Stimulated activated CD8-positive, alpha-beta memory T cell treated with anti-CD3 and anti-CD28 coated beads, Interleukin-4, amount 100 ng/mL, for 24 hours (primary cell): ENCODE data around the gene CTNNA3.

Experiments used
- DNase-seq: peaks from one replicate; pipeline ENCODE4 v3.0.0-alpha.2; 2020; ENCODE audit warnings: low read depth

CTNNA3 gene

DNA sequence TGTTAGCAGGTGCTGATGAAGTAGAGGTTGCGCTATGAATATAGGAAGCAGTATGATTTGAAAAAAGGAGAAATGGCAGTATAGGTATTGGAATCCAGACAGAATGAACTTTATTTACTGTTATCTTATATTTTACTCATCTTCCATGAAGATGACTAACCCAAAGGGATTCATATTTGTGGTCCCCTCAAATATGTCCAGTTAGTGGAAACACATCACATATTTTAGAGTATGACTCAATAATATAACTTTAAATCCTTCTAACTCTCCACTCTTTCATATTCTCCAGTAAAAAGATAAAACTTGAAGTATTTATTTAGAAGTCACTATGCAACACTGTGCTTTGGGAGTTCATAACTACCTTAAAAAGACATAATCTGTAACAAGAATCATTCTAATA is 1056.6 kb downstream of the CTNNA3 start:
- DNase-seq, result no peak

DNA sequence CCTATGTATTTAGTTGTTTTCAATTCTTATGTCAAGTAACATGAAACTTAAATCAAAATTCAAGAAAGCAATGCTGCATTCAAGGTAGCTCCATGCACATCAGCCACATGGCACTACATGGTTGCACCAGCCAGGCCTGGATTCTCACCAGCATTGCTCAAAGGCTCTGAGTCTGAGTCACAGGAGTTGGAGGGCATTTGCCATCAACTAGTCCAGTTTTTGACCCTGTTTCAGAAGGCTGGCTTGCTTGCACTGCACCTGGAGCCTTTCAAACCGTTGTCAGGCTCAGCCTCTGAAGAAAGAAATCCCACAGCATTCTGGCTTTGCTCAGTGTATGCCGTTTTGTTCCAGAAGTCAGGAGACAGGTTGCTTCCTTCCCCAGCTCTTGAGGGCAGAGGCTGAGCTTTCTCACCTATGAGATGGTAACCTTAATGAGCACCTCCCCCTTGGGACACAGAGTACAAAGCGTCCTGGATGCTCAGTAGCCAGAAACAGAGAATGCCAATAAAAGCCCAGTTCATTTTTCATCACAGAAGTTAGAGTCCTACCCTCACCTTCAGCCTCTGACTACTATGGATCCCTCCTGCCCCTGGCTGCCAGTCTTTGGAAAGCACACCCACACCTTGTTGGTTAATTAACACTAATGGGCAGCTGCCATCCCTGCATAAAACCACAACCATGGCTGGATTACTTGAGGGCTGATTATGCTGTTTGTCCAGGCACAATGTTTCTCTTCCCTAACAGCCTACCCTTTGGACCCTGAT is 1058.5 kb downstream of the CTNNA3 start:
- DNase-seq, result no peak

DNA sequence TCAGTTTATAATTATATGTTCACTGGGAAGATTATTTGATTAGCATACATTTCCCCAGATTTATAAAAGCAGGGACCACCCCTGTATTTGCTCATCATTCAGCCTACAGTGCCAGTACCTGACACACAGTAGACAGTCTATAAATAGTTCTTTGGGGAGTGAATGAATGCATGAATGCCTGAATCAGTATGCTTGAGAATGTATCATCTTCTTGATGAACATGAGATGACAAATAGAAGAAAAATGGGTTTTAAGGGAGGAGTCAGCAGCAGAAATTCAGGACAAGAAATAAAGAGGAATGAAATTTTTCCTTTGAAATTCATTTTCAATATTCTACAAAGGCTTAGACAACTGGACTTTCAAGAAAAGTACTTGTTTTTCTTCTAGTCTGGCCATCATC is 1066.0 kb downstream of the CTNNA3 start:
- no peak for DNase-seq

DNA sequence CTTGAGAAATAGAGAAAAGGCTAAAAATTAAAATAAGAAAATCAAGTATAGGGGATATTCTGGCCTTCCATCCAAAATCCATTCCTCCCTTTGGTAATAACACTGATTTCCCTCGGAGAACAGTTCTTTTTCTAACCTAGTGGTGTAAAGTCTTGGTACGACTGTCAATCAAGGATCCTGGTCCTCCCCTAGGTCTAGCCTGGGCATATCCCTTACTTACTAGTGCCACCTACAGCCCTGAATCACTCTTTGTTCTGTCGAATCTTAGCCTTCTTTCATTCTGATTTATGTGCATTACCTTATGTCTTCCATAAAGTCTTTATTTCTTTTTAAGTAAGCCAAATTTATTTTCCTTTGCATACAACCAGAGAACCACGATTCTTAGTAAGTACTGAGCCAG is 1068.8 kb downstream of the CTNNA3 start:
- no peak for DNase-seq

DNA sequence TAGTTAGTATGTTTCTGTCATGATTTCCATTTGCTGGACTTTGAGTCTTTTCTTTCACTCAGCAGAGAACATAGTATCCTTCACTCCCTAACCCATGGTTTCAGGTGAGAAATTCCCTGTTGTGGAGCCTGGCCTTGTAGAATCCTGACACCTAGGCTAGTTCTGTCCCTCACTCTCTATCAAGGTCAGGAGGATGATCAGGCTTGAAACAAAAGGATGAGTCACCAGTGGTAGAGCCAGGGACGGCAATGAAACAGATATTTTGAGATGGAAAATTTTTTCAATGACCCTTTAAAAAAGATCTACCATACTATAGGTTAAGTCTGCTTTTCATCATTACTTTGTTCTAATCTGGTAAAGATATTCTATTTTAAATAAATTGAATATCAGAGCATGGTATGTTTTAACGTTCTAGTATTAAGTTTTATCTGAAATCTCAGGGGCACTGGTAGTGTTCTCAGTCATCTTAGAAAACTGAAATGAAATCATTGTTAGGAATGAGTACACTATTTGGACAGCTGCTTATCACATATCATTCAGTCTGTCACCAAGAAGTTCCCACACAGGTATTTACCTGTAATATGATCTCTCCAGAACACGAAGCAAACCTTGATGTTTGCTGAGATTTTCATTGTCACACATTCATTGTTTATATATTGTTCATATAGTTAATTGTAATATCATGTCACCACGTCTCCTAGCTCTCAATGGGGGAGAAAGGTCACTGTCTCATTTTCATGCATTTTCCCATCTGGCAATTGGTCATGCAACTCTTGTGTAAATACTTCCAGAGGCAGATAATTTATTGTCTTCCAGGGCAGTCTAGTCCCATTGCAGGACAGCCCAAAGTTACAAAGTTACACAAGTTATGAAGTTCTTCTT is 1070.0 kb downstream of the CTNNA3 start:
- DNase-seq, result no peak

DNA sequence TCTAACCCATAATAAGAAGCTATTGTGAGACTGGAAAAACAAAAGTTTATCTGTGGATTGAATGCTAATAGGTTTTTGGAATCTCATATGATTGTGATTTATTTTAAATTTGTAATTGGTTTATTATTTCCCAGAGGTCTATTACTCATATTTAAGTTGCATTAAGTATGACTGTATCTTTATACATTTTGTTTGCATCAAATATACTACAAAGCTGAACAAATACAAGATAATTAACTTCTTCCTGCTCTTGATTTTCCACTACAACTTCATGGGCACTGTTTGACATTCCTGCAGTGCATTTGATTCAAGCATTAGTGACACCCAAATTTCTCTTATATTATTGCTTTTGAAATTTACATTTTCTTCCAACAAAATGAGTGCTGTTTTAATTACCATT is 1073.9 kb downstream of the CTNNA3 start:
- no peak for DNase-seq

DNA sequence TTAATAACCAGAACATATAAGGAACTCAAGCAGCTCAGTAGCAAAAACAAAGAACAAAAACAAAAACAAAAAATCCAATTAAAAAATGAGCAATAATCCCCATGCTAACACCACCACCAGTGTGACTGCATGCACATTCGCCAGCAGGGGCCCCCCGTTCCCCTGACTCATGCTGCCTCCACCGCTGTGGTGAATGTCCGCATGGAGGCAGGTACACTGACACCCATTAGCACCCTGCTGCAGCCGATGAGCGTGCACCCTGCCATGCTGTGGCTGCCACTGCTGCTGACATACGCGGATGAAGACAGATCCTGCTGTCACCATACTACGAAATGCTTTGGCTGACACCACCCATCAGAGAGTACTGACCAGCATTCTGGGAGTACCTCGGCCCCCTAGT is 1091.8 kb downstream of the CTNNA3 start:
- DNase-seq, result no peak

DNA sequence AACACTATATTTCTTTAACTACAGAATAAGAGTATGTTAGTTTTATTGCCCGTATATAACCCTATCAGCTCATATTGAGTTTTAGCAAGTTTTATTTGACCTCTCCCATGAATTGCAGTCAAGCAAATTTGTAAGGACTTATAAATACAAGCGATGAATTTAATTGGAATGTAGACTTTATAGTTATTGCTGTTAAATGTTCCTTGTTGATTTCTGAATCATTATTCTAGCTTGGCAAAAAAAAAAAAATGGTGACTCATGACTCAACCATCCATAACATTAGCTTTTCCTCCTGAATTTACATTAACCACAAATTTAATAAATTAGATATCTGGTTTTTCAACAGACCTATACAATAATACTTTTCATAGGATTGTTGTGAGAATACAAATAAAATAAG is 1104.1 kb downstream of the CTNNA3 start:
- DNase-seq, result no peak

DNA sequence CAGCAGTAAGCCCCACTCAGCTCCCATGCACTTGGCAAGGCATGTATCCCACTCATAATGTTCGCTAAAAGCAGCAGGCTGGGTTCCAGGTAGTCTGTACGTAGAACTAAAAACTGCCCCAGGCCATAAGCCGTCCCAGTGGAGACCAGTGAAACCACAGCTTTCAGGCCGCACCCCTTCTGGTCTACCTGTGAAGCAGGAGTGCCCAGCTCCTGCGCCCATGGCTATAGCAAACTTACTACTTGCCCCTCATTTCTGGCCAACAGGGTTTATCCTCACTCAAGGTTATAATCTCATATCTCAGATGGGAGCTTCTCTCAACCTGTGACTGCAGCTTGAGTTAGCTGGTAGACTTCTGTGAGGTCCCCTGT is 1108.3 kb downstream of the CTNNA3 start:
- DNase-seq, result no peak

DNA sequence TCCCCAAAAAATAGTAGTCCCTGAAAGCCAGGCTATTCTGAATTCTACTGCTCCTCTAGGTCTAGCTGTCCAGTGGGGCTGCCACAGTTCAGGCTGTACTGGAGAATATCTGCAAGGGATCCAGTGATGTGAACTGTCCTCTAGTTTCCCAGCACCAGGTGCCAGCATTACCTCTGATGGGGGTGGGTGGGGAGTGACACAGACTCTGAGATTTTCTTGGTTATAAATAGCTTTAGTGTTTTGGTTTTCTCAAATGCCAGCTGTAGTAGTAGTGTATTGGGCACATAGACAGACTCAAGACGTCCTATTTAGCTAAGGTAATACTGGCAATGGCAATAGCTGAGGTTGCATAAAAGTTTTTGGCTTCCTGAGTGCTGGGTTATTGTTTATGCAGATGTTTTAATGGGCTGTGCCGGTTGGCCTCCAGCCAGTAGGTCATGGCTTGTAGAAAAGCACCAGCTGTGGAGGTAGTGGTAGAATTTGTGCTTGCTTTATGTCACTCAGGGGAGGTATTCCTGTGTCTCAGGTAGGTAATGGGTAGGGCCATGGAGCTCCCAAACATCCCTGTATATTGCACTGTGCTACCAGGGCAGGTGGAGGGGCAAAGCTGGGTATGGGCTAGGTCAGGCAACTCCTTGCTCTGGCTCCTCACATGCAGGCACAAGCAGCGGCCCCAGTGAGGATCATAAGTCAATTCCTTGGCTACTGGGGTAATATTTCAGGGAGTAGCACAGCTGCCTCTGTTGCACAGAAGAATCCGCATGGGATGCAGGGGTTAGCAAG is 1108.9 kb downstream of the CTNNA3 start:
- no peak for DNase-seq

DNA sequence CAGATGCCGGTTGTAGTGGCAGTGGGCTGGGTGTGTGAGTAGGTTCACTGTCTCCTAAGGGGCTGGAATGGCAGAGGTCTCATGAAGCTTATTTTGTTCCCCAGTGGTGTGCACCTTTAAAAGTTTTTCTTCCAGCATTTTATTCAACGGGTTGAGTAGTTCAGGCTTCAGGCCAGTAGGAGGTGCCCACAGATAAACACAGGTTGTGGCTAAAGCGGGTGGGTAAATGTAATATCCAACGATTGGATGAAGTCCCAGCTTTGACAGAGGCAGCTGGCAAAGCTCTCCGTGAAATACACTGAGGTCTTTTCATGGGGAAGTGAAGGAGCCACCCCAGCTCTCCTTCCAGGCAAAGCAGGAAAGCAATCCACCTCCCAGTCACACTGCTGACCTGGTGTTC is 1109.9 kb downstream of the CTNNA3 start:
- no peak for DNase-seq

DNA sequence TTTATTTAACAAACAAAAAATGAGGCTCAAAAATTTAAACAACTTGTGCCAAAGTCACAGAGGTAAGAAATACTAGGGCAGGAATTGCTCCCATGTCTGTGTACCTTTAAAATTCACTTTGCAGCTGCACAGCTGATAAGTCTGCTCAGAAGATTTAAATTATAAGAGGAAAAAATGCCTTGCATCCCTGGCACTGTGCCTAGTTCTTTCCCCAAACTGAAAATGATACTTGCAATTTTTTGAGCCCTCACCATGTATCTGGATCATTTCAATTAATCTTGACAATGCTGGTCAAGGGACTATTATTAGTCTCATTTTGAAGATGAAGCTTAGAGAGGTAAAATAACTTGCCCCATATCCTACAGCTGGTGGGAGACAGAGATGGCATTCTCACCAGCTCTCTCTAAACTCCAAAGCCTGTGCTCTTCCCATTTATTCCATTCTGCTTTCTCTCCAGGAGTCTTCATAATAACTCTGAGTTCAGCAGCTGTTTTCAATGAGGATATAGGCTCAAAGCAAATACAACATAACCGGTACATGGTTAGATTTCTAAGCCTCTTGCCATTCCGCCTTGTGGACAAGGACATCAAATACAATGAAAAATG is 1120.6 kb downstream of the CTNNA3 start:
- DNase-seq, result no peak

DNA sequence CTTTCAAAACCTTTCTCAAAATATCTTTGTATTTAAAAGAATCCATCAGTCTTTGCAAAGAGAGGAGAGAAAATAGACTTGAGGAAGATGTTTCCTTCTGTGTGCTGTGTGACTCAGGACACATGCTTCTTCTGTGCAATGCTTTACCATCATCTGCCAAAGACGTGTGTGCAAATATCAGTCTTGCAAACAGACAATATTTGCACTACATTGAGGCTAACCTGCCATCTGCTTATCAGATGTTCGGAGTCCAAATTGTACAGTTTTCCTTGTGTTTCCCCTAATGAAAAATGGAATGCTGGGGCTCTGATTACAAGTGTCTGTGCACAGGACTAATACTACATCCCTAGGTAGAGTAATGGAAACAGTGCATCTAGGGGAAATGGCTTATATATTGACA is 1123.3 kb downstream of the CTNNA3 start:
- DNase-seq, result no peak

DNA sequence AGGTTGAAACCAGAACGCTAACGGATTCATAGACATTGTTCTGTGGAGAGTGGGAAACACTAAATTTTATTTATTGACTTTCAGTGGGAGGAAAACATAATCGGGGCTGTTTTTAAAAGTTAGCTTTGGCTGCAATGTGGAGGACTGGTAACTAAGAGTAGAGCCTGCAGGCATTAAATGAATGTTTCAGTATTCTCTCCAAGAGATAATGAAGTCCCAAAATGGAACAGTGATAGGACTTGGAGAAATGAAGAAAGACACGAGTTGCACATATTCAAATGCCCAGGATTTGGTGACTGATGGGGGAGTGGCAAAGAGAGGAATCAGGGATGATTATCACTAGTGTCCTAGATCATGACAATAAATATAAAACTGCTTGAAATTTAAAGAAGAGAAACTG is 1130.0 kb downstream of the CTNNA3 start:
- no peak for DNase-seq

DNA sequence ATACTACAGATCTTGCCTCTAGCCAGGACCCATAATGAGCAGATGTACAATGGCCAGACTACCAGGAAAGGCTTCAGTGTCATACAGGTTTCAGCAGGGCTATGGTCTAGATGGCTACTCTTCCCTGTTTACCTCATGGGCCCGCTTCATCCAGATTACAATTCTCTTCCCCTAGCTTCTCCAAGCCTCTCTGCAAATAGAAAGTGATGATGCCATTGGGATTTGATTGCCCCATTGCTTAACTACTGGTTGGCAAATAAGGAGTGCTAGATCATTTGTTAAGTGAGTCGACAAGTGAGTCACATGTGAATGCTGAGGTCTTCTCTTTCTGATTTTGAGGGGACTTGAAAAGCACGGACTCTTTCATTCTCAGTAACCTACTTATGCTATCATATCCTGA is 1131.7 kb downstream of the CTNNA3 start:
- no peak for DNase-seq

DNA sequence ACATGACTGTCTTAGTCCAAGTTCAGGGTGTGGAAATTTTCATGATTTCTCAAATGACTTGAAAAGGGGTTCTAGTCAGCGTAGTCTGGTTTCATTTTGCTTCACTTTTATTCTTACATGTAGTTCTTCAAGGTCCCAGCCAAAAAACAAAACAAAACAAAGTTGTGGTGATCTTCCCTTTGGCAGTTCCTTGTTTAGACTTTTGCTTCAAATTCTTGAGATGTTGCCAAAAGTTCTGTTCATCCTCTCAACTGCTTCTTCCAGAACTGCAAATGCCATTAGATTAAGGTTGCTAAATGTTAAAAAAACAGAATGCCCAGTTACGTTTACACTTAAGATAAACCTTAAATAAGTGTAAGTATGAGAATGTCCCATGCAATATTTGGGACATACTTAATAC is 1140.9 kb downstream of the CTNNA3 start:
- DNase-seq, result no peak

DNA sequence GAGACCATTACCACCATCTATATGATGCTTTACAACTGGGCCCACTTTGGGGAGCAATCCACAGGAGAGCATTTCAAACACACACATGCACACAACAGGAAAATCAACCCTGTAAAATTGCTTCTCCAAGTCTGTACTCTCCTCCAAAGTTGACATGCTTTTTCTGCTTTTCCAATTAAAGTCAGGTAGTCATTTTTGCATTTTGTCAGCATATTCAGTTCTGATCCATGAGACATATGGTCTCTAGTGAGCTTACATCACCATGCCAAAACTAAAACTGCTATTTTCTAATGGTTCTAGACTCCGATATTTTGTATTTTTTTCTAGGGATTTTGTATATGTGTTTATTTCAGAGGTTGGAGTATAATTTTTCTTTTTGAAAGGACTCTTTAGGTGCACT is 1143.7 kb downstream of the CTNNA3 start:
- no peak for DNase-seq

DNA sequence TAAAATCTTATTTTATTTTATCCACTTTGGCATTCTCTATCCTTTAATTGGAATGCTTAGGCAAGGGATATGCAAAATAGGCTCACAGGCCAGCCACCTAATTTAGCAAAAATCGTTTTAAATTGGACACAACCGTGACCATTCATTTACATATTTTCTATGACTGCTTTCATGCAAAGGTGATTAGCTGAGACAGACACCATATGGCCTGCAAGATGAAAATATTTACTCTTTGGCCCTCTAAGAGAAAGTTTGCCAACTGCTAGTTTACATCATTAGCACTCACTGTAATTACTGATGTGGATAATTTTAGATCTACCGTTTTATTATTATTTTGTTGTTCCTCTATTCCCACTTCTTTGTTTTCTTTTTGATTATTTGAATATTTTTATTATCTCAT is 1145.6 kb downstream of the CTNNA3 start:
- DNase-seq, result no peak

DNA sequence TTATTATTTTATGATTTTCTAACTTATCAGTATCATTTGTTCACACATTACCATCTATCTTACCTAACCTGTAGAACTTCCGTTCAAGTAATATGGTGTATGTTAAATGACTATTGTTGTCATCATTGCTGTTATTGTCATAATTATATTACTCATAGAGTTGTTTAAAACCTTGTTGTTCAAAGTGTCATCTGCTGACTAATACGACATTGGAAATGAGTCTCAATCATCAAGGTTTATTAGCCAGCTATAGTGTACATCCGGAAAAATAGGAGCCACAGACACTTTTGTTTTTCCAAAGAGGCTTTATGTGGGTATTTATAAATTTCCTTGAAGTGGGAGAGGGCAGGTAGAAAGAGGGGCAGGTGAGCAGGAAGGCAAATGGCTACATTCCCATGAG is 1157.1 kb downstream of the CTNNA3 start:
- DNase-seq, result no peak

DNA sequence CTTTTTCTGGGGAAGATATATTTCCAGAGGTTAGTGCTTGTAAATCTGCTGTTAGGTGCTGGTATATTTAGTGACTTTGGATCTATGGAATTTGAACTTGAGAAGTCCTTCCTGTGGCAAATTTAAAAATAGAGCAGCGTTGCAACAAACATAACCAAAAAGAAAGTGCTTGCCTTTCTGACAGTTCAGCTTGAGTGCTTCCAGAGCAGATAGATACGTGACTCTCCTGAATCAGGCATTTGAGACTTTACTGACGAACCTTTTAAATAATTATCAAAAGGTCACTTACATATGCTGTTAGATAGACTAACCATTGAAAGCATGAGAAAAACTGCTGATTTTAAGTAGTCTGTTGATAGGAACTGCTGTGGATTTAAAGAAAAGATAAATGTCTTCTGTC is 1157.6 kb downstream of the CTNNA3 start:
- no peak for DNase-seq

DNA sequence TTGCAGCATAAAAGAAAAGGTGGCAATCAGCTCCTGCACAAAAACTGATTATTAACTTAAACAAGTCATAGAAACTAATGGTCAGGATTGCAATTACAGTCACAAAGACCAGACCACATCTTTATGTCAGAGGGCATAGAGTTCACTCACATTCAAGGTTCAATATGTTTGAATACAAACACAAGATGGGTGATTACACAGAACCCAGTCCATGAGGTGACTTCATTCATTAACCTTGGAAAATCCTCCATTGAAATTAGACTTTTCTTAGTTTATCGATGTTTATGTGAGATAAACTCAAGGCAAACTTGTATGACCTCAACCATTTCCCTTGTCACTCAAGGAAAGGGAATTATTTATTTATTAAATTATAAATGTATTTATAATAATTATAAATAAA is 1158.8 kb downstream of the CTNNA3 start:
- DNase-seq, result no peak

DNA sequence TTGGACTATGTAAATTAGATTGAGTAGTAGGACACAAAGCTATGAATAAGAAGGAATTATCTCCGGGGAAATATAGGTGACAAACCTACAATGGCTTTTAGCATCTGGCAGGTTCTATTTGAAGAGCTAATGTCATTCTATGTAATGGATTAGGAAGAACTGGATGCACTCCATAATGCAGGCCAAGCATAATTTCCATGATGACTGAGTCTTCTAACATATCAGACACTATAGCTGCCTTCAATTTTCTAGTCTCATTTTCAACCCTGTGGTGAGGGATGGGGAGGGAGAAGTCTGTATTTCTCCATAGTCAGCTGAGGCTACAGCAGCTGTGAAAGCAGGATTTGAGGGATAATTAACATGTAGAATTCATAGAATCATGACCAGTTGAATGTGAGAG is 1160.6 kb downstream of the CTNNA3 start:
- DNase-seq, result no peak
